Stimulated activated CD8-positive, alpha-beta memory T cell treated with anti-CD3 and anti-CD28 coated beads, Interleukin-4, amount 100 ng/mL, for 24 hours (primary cell): ENCODE results near the gene FRMD4A.

Experiments
- DNase-seq: peaks from one replicate; pipeline ENCODE4 v3.0.0-alpha.2; 2020; ENCODE audit warnings: low read depth

FRMD4A gene

GRCh38 chr10:13812804-13813203, 517.9 kb downstream of the FRMD4A start:
- no peak for DNase-seq

GRCh38 chr10:13810568-13810967, 520.2 kb downstream of the FRMD4A start:
- no peak for DNase-seq

GRCh38 chr10:13809427-13809826, 521.3 kb downstream of the FRMD4A start:
- no peak for DNase-seq

- DNase-seq: no peak
Observed at GRCh38 chr10:13808556-13809391, 522.0 kb downstream of the FRMD4A start.

GRCh38 chr10:13806419-13806818, 524.3 kb downstream of the FRMD4A start:
- no peak for DNase-seq

- DNase-seq: no peak
Observed at GRCh38 chr10:13803566-13804554, 526.9 kb downstream of the FRMD4A start.

- DNase-seq: no peak
Observed at GRCh38 chr10:13801907-13802288, 528.8 kb downstream of the FRMD4A start.

GRCh38 chr10:13801156-13801906, 529.4 kb downstream of the FRMD4A start:
- DNase-seq: no peak

- no peak for DNase-seq
Observed at GRCh38 chr10:13797164-13797563, 533.6 kb downstream of the FRMD4A start.

- no peak for DNase-seq
Observed at GRCh38 chr10:13795653-13796555, 534.8 kb downstream of the FRMD4A start.

- DNase-seq: no peak
Observed at GRCh38 chr10:13794992-13795612, 535.6 kb downstream of the FRMD4A start.

- DNase-seq: no peak
Observed at GRCh38 chr10:13792006-13792405, 538.7 kb downstream of the FRMD4A start.

GRCh38 chr10:13791483-13791882, 539.2 kb downstream of the FRMD4A start:
- no peak for DNase-seq

GRCh38 chr10:13790196-13790595, 540.5 kb downstream of the FRMD4A start:
- no peak for DNase-seq

- no peak for DNase-seq
Observed at GRCh38 chr10:13789448-13789829, 541.3 kb downstream of the FRMD4A start.

GRCh38 chr10:13788711-13789447, 541.8 kb downstream of the FRMD4A start:
- no peak for DNase-seq

GRCh38 chr10:13788320-13788600, 542.5 kb downstream of the FRMD4A start:
- DNase-seq: no peak

GRCh38 chr10:13787015-13787421, 543.7 kb downstream of the FRMD4A start:
- peak; percentile 50 for DNase-seq

- no peak for DNase-seq
Observed at GRCh38 chr10:13784067-13784466, 546.7 kb downstream of the FRMD4A start.

- DNase-seq: no peak
Observed at GRCh38 chr10:13779748-13780147, 551.0 kb downstream of the FRMD4A start.
